ENCODE results near the gene CDK4. TPM values are rescaled to one million over a fixed set of nuclear protein-coding genes. Genes with fewer than 3 reads are reported as not detected.

Gene CDK4
- total and polyA plus RNA-seq, 2 of the 4 experiments (the other 2 are of a cell fraction), result 261 to 297 TPM

GRCh38 chr12:57753756-57754337 is 1.7 kb upstream of the CDK4 start:
- Histone ChIP-seq H3K27ac (ENCODE audit: insufficient read depth, low read length) (no peak overlapping the region), H3K4me3 (ENCODE audit: insufficient read depth, low read depth, low read length) (no peak overlapping the region), H3K9me3 (ENCODE audit: control insufficient read depth, insufficient read depth, low read length) (no peaks in the 10 kb centered on the region), H3K18ac (ENCODE audit: low read depth, low read length) (no peak overlapping the region), H2BK120ac (ENCODE audit: low read depth, low read length) (no peak overlapping the region), H3K23ac (ENCODE audit: low read depth, low read length) (no peak overlapping the region; the same call in 1 of the 2 replicates), H3K9ac (ENCODE audit: low read depth, low read length) (no peak overlapping the region), H2BK15ac (ENCODE audit: low read depth, low read length) (no peak overlapping the region), H2BK20ac (ENCODE audit: low read depth, low read length) (no peak overlapping the region), H3K9me1 (ENCODE audit: insufficient read depth, low read length) (peaks cover 15% of the 10 kb centered on the region), H3K4ac (ENCODE audit: low read depth, low read length) (no peak overlapping the region), H4K20me1 (ENCODE audit: insufficient read depth, low read length) (peaks cover 7% of the 10 kb centered on the region; the same call in 1 of the 2 replicates), H3K14ac (replicated peaks; ENCODE audit: low read depth, low read length) (no peak overlapping the region), H3K4me2 (ENCODE audit: low read depth, low read length) (no peak overlapping the region), H2AK5ac (ENCODE audit: low read depth, low read length) (no peak overlapping the region), H3K56ac (ENCODE audit: extremely low read depth, insufficient read depth, low read length) (no peak overlapping the region), H4K91ac (ENCODE audit: insufficient read depth, low read depth, low read length) (no peak overlapping the region), H3K27me3 (ENCODE audit: control insufficient read depth, insufficient read depth, low read length) (peaks cover 10% of the 10 kb centered on the region), H3K36me3 (ENCODE audit: control insufficient read depth, insufficient read depth, low read length) (peaks cover 22% of the 10 kb centered on the region), H2BK5ac (ENCODE audit: low read depth, low read length, poor library complexity, severe bottlenecking) (no peak overlapping the region), H4K8ac (ENCODE audit: low read depth in 2 of 2, low read length in 2 of 2) (no peak overlapping the region), H2AFZ (replicated peaks; ENCODE audit: low read length, poor library complexity) (no peak overlapping the region), H3K4me1 (ENCODE audit: control insufficient read depth, insufficient read depth, low read length) (peaks cover 7% of the 10 kb centered on the region), H4K5ac (ENCODE audit: low read depth, low read length) (no peak overlapping the region), H3K79me1 (ENCODE audit: low read depth in 1 of 2, low read length in 2 of 2) (peaks cover 16 to 36% of the 10 kb centered on the region in 2 experiments; a peak in 3 of 4 replicates), H2AK9ac (replicated peaks; ENCODE audit: low read depth, low read length, poor library complexity) (no peak overlapping the region)
- ChIA-PET POLR2A (ENCODE audit: unreplicated experiment) (no interaction called here), CTCF (no interaction called here)
- DNase-seq (no peak), ATAC-seq (ENCODE audit: low read depth) (no peak)
- in situ Hi-C loops (cut with MboI; ENCODE audit: low sequenced_read_pairs), result no loop called here
- intact Hi-C loops (cut with micrococcal nuclease), result no loop called here
- dilution Hi-C loops (cut with HindIII; ENCODE audit: low sequenced_read_pairs, unreplicated experiment), result no loop called here
- BruUV-seq (replicated peaks), result no TSS peak
- WGBS, 2 experiments (ENCODE audit: extremely low coverage in 2 of 2, insufficient read length in 1 of 2), result 23% methylated on average over 1 of the region's 1 CpG; no CpG with 5 or more reads in 1 of the 2 experiments
- TF ChIP-seq, protein P1, sequence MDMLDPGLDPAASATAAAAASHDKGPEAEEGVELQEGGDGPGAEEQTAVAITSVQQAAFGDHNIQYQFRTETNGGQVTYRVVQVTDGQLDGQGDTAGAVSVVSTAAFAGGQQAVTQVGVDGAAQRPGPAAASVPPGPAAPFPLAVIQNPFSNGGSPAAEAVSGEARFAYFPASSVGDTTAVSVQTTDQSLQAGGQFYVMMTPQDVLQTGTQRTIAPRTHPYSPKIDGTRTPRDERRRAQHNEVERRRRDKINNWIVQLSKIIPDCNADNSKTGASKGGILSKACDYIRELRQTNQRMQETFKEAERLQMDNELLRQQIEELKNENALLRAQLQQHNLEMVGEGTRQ (IDR thresholded peaks at IDR 0.05; ENCODE audit: low read depth, low read length), result no peak

All from IMR-90 (cell line).